ENCODE results near the gene ADCY4.

The ADCY4 gene

GRCh38 chr14:24322672-24323071 lies 12.2 kb downstream of the ADCY4 start:
- Histone ChIP-seq H3K9me3 (replicated peaks; ENCODE audit: low read length) (no peaks in the 10 kb centered on the region), H3K4me1 (ENCODE audit: control insufficient read depth, insufficient read depth, low read length) (peaks cover 1% of the 10 kb centered on the region), H3K27me3 (ENCODE audit: control insufficient read depth, insufficient read depth, low read length) (peaks cover 67% of the 10 kb centered on the region), H3K4me2 (ENCODE audit: low read length) (no peak overlapping the region), H3K36me3 (ENCODE audit: insufficient read depth, low read length) (no peaks in the 10 kb centered on the region), H3K9ac (ENCODE audit: low read depth, low read length) (no peak overlapping the region), H3K4me3 (ENCODE audit: low read length) (no peak overlapping the region)

GRCh38 chr14:24321212-24321975 lies 13.5 kb downstream of the ADCY4 start:
- no peak overlapping the region for H3K9ac ChIP-seq (ENCODE audit: low read depth, low read length)
- H3K4me3 ChIP-seq (ENCODE audit: low read length), result no peak overlapping the region
- H3K36me3 ChIP-seq (ENCODE audit: insufficient read depth, low read length), result no peaks in the 10 kb centered on the region
- H3K9me3 ChIP-seq (replicated peaks; ENCODE audit: low read length), result no peaks in the 10 kb centered on the region
- peaks cover 12% of the 10 kb centered on the region for H3K4me1 ChIP-seq (ENCODE audit: control insufficient read depth, insufficient read depth, low read length)
- H3K27me3 ChIP-seq (ENCODE audit: control insufficient read depth, insufficient read depth, low read length), result peaks cover 63% of the 10 kb centered on the region
- H3K4me2 ChIP-seq (ENCODE audit: low read length), result no peak overlapping the region

GRCh38 chr14:24317141-24317928 lies 17.5 kb downstream of the ADCY4 start:
- Histone ChIP-seq H3K4me2 (ENCODE audit: low read length) (no peak overlapping the region), H3K27me3 (ENCODE audit: control insufficient read depth, insufficient read depth, low read length) (peaks cover 39% of the 10 kb centered on the region), H3K4me3 (ENCODE audit: low read length) (no peak overlapping the region), H3K4me1 (ENCODE audit: control insufficient read depth, insufficient read depth, low read length) (peaks cover 17% of the 10 kb centered on the region), H3K36me3 (ENCODE audit: insufficient read depth, low read length) (no peaks in the 10 kb centered on the region), H3K9ac (ENCODE audit: low read depth, low read length) (no peak overlapping the region), H3K9me3 (replicated peaks; ENCODE audit: low read length) (no peaks in the 10 kb centered on the region)

- H3K4me2 ChIP-seq (ENCODE audit: low read length), result no peak overlapping the region
These were observed 18.3 kb downstream of the ADCY4 start for GRCh38 chr14:24316597-24316950.

GRCh38 chr14:24315807-24316596 lies 18.9 kb downstream of the ADCY4 start:
- Histone ChIP-seq H3K4me1 (ENCODE audit: control insufficient read depth, insufficient read depth, low read length) (peaks cover 23% of the 10 kb centered on the region), H3K4me3 (ENCODE audit: low read length) (no peak overlapping the region), H3K9me3 (replicated peaks; ENCODE audit: low read length) (no peaks in the 10 kb centered on the region), H3K9ac (ENCODE audit: low read depth, low read length) (no peak overlapping the region), H3K27me3 (ENCODE audit: control insufficient read depth, insufficient read depth, low read length) (peaks cover 31% of the 10 kb centered on the region), H3K4me2 (ENCODE audit: low read length) (no peak overlapping the region), H3K36me3 (ENCODE audit: insufficient read depth, low read length) (no peaks in the 10 kb centered on the region)

More at GRCh38 chr14:24316597-24316950, 18.3 kb downstream of the ADCY4 start:
- Histone ChIP-seq H3K4me3 (ENCODE audit: low read length) (no peak overlapping the region), H3K9me3 (replicated peaks; ENCODE audit: low read length) (no peaks in the 10 kb centered on the region), H3K4me1 (ENCODE audit: control insufficient read depth, insufficient read depth, low read length) (peaks cover 17% of the 10 kb centered on the region), H3K27me3 (ENCODE audit: control insufficient read depth, insufficient read depth, low read length) (peaks cover 32% of the 10 kb centered on the region), H3K36me3 (ENCODE audit: insufficient read depth, low read length) (no peaks in the 10 kb centered on the region), H3K9ac (ENCODE audit: low read depth, low read length) (no peak overlapping the region)

GRCh38 chr14:24315243-24315806 lies 19.5 kb downstream of the ADCY4 start:
- Histone ChIP-seq H3K4me3 (ENCODE audit: low read length) (no peak overlapping the region), H3K9ac (ENCODE audit: low read depth, low read length) (no peak overlapping the region), H3K9me3 (replicated peaks; ENCODE audit: low read length) (no peaks in the 10 kb centered on the region), H3K4me1 (ENCODE audit: control insufficient read depth, insufficient read depth, low read length) (peaks cover 29% of the 10 kb centered on the region), H3K36me3 (ENCODE audit: insufficient read depth, low read length) (no peaks in the 10 kb centered on the region), H3K27me3 (ENCODE audit: control insufficient read depth, insufficient read depth, low read length) (peaks cover 24% of the 10 kb centered on the region), H3K4me2 (ENCODE audit: low read length) (no peak overlapping the region)

GRCh38 chr14:24314377-24315193 lies 20.3 kb downstream of the ADCY4 start:
- no peaks in the 10 kb centered on the region for H3K9me3 ChIP-seq (replicated peaks; ENCODE audit: low read length)
- peaks cover 32% of the 10 kb centered on the region for H3K4me1 ChIP-seq (ENCODE audit: control insufficient read depth, insufficient read depth, low read length)
- no peak overlapping the region for H3K4me3 ChIP-seq (ENCODE audit: low read length)

GRCh38 chr14:24313913-24314312 lies 21.0 kb downstream of the ADCY4 start:
- no peak overlapping the region for H3K4me3 ChIP-seq (ENCODE audit: low read length)
- H3K9me3 ChIP-seq (replicated peaks; ENCODE audit: low read length), result no peaks in the 10 kb centered on the region
- H3K36me3 ChIP-seq (ENCODE audit: insufficient read depth, low read length), result no peaks in the 10 kb centered on the region
- H3K27me3 ChIP-seq (ENCODE audit: control insufficient read depth, insufficient read depth, low read length), result peaks cover 10% of the 10 kb centered on the region
- H3K4me2 ChIP-seq (ENCODE audit: low read length), result no peak overlapping the region
- no peak overlapping the region for H3K9ac ChIP-seq (ENCODE audit: low read depth, low read length)
- H3K4me1 ChIP-seq (ENCODE audit: control insufficient read depth, insufficient read depth, low read length), result peaks cover 32% of the 10 kb centered on the region

More at GRCh38 chr14:24314377-24315193, 20.3 kb downstream of the ADCY4 start:
- Histone ChIP-seq H3K4me2 (ENCODE audit: low read length) (no peak overlapping the region), H3K9ac (ENCODE audit: low read depth, low read length) (no peak overlapping the region), H3K36me3 (ENCODE audit: insufficient read depth, low read length) (no peaks in the 10 kb centered on the region), H3K27me3 (ENCODE audit: control insufficient read depth, insufficient read depth, low read length) (peaks cover 17% of the 10 kb centered on the region)

GRCh38 chr14:24312736-24313507 lies 21.9 kb downstream of the ADCY4 start:
- Histone ChIP-seq H3K4me3 (ENCODE audit: low read length) (no peak overlapping the region), H3K9ac (ENCODE audit: low read depth, low read length) (no peak overlapping the region), H3K9me3 (replicated peaks; ENCODE audit: low read length) (no peaks in the 10 kb centered on the region), H3K36me3 (ENCODE audit: insufficient read depth, low read length) (no peaks in the 10 kb centered on the region), H3K4me1 (ENCODE audit: control insufficient read depth, insufficient read depth, low read length) (peaks cover 32% of the 10 kb centered on the region), H3K27me3 (ENCODE audit: control insufficient read depth, insufficient read depth, low read length) (peaks cover under 1% of the 10 kb centered on the region), H3K4me2 (ENCODE audit: low read length) (no peak overlapping the region)

Data from skeletal muscle satellite cell (primary cell).